ENCODE results near the gene HOATZ.

HOATZ gene

GRCh38 chr11:111531136-111531535, 16.6 kb downstream of the HOATZ start:
- Histone ChIP-seq H3K36me3 (ENCODE audit: control insufficient read depth, insufficient read depth, low read length) (no peaks in the 10 kb centered on the region), H3K27me3 (ENCODE audit: control insufficient read depth, insufficient read depth, low read length, poor library complexity, severe bottlenecking) (no peaks in the 10 kb centered on the region), H3K27ac (ENCODE audit: insufficient read depth, low read depth, low read length, poor library complexity, severe bottlenecking) (no peak overlapping the region), H3K4me3 (ENCODE audit: insufficient read depth, low read depth, low read length) (no peak overlapping the region), H3K9me3 (ENCODE audit: control insufficient read depth, low read length) (no peaks in the 10 kb centered on the region), H3K4me1 (ENCODE audit: control insufficient read depth, insufficient read depth, low read length) (no peaks in the 10 kb centered on the region)

- Histone ChIP-seq H3K27me3 (ENCODE audit: control insufficient read depth, insufficient read depth, low read length, poor library complexity, severe bottlenecking) (no peaks in the 10 kb centered on the region), H3K27ac (ENCODE audit: insufficient read depth, low read depth, low read length, poor library complexity, severe bottlenecking) (no peak overlapping the region), H3K36me3 (ENCODE audit: control insufficient read depth, insufficient read depth, low read length) (no peaks in the 10 kb centered on the region), H3K4me3 (ENCODE audit: insufficient read depth, low read depth, low read length) (no peak overlapping the region), H3K9me3 (ENCODE audit: control insufficient read depth, low read length) (no peaks in the 10 kb centered on the region), H3K4me1 (ENCODE audit: control insufficient read depth, insufficient read depth, low read length) (no peaks in the 10 kb centered on the region)
- WGBS, 2 experiments: 89% methylated on average over 9 of the region's 9 CpGs
Measured at GRCh38 chr11:111531687-111532364, 17.2 kb downstream of the HOATZ start.

- no peak overlapping the region for H3K4me3 ChIP-seq (ENCODE audit: insufficient read depth, low read depth, low read length)
- H3K9me3 ChIP-seq (ENCODE audit: control insufficient read depth, low read length): no peaks in the 10 kb centered on the region
- no peaks in the 10 kb centered on the region for H3K36me3 ChIP-seq (ENCODE audit: control insufficient read depth, insufficient read depth, low read length)
- no peaks in the 10 kb centered on the region for H3K4me1 ChIP-seq (ENCODE audit: control insufficient read depth, insufficient read depth, low read length)
- H3K27ac ChIP-seq (ENCODE audit: insufficient read depth, low read depth, low read length, poor library complexity, severe bottlenecking): no peak overlapping the region
- 85 to 86% methylated on average over 5 of the region's 5 CpGs for WGBS, 2 experiments
- no peaks in the 10 kb centered on the region for H3K27me3 ChIP-seq (ENCODE audit: control insufficient read depth, insufficient read depth, low read length, poor library complexity, severe bottlenecking)
Measured at GRCh38 chr11:111532365-111532709, 17.8 kb downstream of the HOATZ start.

GRCh38 chr11:111535281-111535680, 20.7 kb downstream of the HOATZ start:
- WGBS, 2 experiments: 91 to 92% methylated on average over 6 of the region's 6 CpGs
- Histone ChIP-seq H3K36me3 (ENCODE audit: control insufficient read depth, insufficient read depth, low read length) (no peaks in the 10 kb centered on the region), H3K9me3 (ENCODE audit: control insufficient read depth, low read length) (no peaks in the 10 kb centered on the region), H3K4me1 (ENCODE audit: control insufficient read depth, insufficient read depth, low read length) (no peaks in the 10 kb centered on the region), H3K4me3 (ENCODE audit: insufficient read depth, low read depth, low read length) (no peak overlapping the region), H3K27ac (ENCODE audit: insufficient read depth, low read depth, low read length, poor library complexity, severe bottlenecking) (no peak overlapping the region), H3K27me3 (ENCODE audit: control insufficient read depth, insufficient read depth, low read length, poor library complexity, severe bottlenecking) (peaks cover 25% of the 10 kb centered on the region)

- H3K27me3 ChIP-seq (ENCODE audit: control insufficient read depth, insufficient read depth, low read length, poor library complexity, severe bottlenecking): peaks cover 47% of the 10 kb centered on the region
- H3K27ac ChIP-seq (ENCODE audit: insufficient read depth, low read depth, low read length, poor library complexity, severe bottlenecking): no peak overlapping the region
- no peaks in the 10 kb centered on the region for H3K9me3 ChIP-seq (ENCODE audit: control insufficient read depth, low read length)
- H3K4me1 ChIP-seq (ENCODE audit: control insufficient read depth, insufficient read depth, low read length): no peaks in the 10 kb centered on the region
- no peak overlapping the region for H3K4me3 ChIP-seq (ENCODE audit: insufficient read depth, low read depth, low read length)
- no peaks in the 10 kb centered on the region for H3K36me3 ChIP-seq (ENCODE audit: control insufficient read depth, insufficient read depth, low read length)
- WGBS, 2 experiments: 43 to 73% methylated on average over 3 of the region's 3 CpGs
Measured at GRCh38 chr11:111537336-111537860, 22.8 kb downstream of the HOATZ start.

GRCh38 chr11:111538407-111539114, 24.0 kb downstream of the HOATZ start:
- Histone ChIP-seq H3K27ac (ENCODE audit: insufficient read depth, low read depth, low read length, poor library complexity, severe bottlenecking) (no peak overlapping the region), H3K9me3 (ENCODE audit: control insufficient read depth, low read length) (no peaks in the 10 kb centered on the region), H3K36me3 (ENCODE audit: control insufficient read depth, insufficient read depth, low read length) (no peaks in the 10 kb centered on the region), H3K4me3 (ENCODE audit: insufficient read depth, low read depth, low read length) (no peak overlapping the region), H3K27me3 (ENCODE audit: control insufficient read depth, insufficient read depth, low read length, poor library complexity, severe bottlenecking) (peaks cover 57% of the 10 kb centered on the region), H3K4me1 (ENCODE audit: control insufficient read depth, insufficient read depth, low read length) (no peaks in the 10 kb centered on the region)
- WGBS, 2 experiments: 85 to 92% methylated on average over 1 of the region's 1 CpG

GRCh38 chr11:111539426-111540113, 25.0 kb downstream of the HOATZ start:
- peaks cover 57% of the 10 kb centered on the region for H3K27me3 ChIP-seq (ENCODE audit: control insufficient read depth, insufficient read depth, low read length, poor library complexity, severe bottlenecking)
- no peak overlapping the region for H3K27ac ChIP-seq (ENCODE audit: insufficient read depth, low read depth, low read length, poor library complexity, severe bottlenecking)
- no peaks in the 10 kb centered on the region for H3K9me3 ChIP-seq (ENCODE audit: control insufficient read depth, low read length)
- no peak overlapping the region for H3K4me3 ChIP-seq (ENCODE audit: insufficient read depth, low read depth, low read length)
- no peaks in the 10 kb centered on the region for H3K4me1 ChIP-seq (ENCODE audit: control insufficient read depth, insufficient read depth, low read length)
- WGBS, 2 experiments: 76 to 81% methylated on average over 9 of the region's 9 CpGs
- H3K36me3 ChIP-seq (ENCODE audit: control insufficient read depth, insufficient read depth, low read length): no peaks in the 10 kb centered on the region

- no peaks in the 10 kb centered on the region for H3K4me1 ChIP-seq (ENCODE audit: control insufficient read depth, insufficient read depth, low read length)
- 3% methylated on average over 70 of the region's 70 CpGs for WGBS, 2 experiments
- no peak within 1 kb of the TSS for H3K27ac ChIP-seq (ENCODE audit: insufficient read depth, low read depth, low read length, poor library complexity, severe bottlenecking)
- H3K4me3 ChIP-seq (ENCODE audit: insufficient read depth, low read depth, low read length): peak within 1 kb of the TSS; percentile 42
- H3K27me3 ChIP-seq (ENCODE audit: control insufficient read depth, insufficient read depth, low read length, poor library complexity, severe bottlenecking): peaks cover 57% of the 10 kb centered on the region
- H3K36me3 ChIP-seq (ENCODE audit: control insufficient read depth, insufficient read depth, low read length): no peaks in the 10 kb centered on the region
- H3K9me3 ChIP-seq (ENCODE audit: control insufficient read depth, low read length): no peaks in the 10 kb centered on the region
Measured at GRCh38 chr11:111540114-111540936, 25.7 kb downstream of the HOATZ start, which contains the start of gene LAYN. LAYN (plus strand) TSS chr11:111540720; CDS start chr11:111540844, 124 bp downstream.

- no peak overlapping the region for H3K27ac ChIP-seq (ENCODE audit: insufficient read depth, low read depth, low read length, poor library complexity, severe bottlenecking)
- peaks cover 57% of the 10 kb centered on the region for H3K27me3 ChIP-seq (ENCODE audit: control insufficient read depth, insufficient read depth, low read length, poor library complexity, severe bottlenecking)
- peak overlapping the region; percentile 42 for H3K4me3 ChIP-seq (ENCODE audit: insufficient read depth, low read depth, low read length)
- no peaks in the 10 kb centered on the region for H3K4me1 ChIP-seq (ENCODE audit: control insufficient read depth, insufficient read depth, low read length)
- H3K36me3 ChIP-seq (ENCODE audit: control insufficient read depth, insufficient read depth, low read length): no peaks in the 10 kb centered on the region
- no peaks in the 10 kb centered on the region for H3K9me3 ChIP-seq (ENCODE audit: control insufficient read depth, low read length)
- 2% methylated on average over 22 of the region's 22 CpGs for WGBS, 2 experiments
Measured at GRCh38 chr11:111540937-111541253, 26.3 kb downstream of the HOATZ start.
